PFSK-1 (cell line): ENCODE measurements around the gene POLE.
A peak's percentile ranks its signal among the peaks of the same experiment; 100 is the strongest.

Experiments
- FOXP2 ChIP-seq: optimal IDR thresholded peaks from 2 replicates; pipeline ENCODE3; 2011; ENCODE audit warnings: borderline replicate concordance, control low read depth, inconsistent platforms; ENCODE audit not compliant: insufficient read depth; ENCODE audit errors: extremely low read length, extremely low read depth
- POLR2AphosphoS5 ChIP-seq: IDR thresholded peaks from 2 replicates; pipeline ENCODE4 v1.6.1; 2012; ENCODE audit warnings: low read depth, mild to moderate bottlenecking, control low read depth, low read length, moderate library complexity
- SIN3A ChIP-seq: IDR thresholded peaks from 2 replicates; pipeline ENCODE4 v1.6.1; 2012; ENCODE audit warnings: mild to moderate bottlenecking, low read length, moderate library complexity, borderline replicate concordance; ENCODE audit not compliant: insufficient read depth
- TAF1 ChIP-seq: IDR thresholded peaks from 2 replicates; pipeline ENCODE4 v1.6.1; 2012; ENCODE audit warnings: low read length, control low read depth, borderline replicate concordance; ENCODE audit not compliant: insufficient read depth
- TF ChIP-seq, protein P1 (sequence below), 2 experiments: IDR thresholded peaks; 2 replicates each; pipeline versions ENCODE4 v1.6.1 to v1.8.0; 2011 to 2012; ENCODE audit warnings: low read depth in 2 of 2, low read length in 2 of 2, control low read depth in 1 of 2, inconsistent platforms in 1 of 2, mild to moderate bottlenecking in 1 of 2, moderate library complexity in 1 of 2; ENCODE audit not compliant: insufficient read depth in 1 of 2

POLE gene

DNA sequence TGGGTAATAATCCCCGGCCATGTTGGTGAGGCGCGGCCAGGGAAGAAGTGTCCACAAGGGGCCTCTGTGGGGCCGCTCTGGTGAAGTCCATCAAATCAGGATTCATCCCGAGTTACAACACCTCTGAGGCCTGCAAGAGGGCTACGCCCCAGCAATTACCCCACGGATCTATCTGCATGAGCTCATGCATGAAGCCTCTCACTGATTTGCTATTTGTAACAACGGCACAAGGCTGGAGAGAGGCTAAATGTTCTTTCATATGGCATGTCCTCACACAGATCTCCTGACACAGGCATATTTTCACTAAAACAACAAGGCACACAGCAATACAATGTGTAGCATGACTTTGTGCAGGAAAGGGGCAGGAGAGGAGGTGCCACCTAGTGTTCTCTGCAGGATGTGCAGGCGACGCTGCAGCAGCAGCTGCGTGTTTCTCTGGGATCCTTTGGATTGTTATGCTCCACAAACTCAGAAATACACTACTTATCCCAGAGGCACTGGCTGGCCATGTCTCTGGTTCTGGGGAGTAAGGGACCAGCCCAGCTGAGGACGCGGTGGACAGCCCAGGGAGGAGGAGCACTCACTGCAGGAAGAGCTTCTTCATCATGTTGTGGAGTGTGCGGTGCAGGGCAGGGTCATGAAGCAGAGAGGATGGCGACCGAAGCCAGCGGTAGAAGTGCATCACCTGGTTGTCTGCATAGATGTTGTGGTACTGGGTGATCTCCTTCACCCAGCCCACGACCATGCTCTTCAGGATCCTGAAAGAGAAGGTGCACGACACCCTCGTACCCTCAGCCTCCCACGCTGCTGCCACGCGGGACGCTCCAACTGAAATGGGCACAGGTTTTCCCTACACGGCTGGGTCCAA, 48.4 kb downstream of the POLE start:
- TF ChIP-seq POLR2AphosphoS5, result peak; percentile 51
- TF ChIP-seq TAF1, result no peak

DNA sequence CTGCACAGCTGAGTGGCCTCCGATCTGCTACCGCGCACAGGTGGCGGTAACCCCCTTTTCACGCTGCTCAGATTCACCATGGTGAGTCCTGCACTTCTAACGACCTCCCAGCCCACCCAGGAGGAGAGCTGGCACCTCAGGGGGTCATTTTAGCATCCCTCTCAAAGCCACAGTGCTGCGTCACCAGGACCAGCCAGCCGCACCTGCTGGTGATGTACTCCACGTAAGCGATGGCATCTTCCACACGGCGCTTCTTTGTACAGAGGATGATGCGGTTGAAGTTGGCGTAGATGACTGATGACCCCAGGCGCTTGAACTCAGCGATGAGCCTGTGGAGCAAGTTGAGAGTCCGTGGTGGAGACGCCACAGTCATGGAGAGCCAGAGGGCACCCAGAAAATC, 49.3 kb downstream of the POLE start:
- TF ChIP-seq TAF1, result no peak
- TF ChIP-seq, protein P1, sequence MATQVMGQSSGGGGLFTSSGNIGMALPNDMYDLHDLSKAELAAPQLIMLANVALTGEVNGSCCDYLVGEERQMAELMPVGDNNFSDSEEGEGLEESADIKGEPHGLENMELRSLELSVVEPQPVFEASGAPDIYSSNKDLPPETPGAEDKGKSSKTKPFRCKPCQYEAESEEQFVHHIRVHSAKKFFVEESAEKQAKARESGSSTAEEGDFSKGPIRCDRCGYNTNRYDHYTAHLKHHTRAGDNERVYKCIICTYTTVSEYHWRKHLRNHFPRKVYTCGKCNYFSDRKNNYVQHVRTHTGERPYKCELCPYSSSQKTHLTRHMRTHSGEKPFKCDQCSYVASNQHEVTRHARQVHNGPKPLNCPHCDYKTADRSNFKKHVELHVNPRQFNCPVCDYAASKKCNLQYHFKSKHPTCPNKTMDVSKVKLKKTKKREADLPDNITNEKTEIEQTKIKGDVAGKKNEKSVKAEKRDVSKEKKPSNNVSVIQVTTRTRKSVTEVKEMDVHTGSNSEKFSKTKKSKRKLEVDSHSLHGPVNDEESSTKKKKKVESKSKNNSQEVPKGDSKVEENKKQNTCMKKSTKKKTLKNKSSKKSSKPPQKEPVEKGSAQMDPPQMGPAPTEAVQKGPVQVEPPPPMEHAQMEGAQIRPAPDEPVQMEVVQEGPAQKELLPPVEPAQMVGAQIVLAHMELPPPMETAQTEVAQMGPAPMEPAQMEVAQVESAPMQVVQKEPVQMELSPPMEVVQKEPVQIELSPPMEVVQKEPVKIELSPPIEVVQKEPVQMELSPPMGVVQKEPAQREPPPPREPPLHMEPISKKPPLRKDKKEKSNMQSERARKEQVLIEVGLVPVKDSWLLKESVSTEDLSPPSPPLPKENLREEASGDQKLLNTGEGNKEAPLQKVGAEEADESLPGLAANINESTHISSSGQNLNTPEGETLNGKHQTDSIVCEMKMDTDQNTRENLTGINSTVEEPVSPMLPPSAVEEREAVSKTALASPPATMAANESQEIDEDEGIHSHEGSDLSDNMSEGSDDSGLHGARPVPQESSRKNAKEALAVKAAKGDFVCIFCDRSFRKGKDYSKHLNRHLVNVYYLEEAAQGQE (IDR thresholded peaks at IDR 0.05; ENCODE audit: insufficient read depth in 1 of 2, low read depth in 2 of 2, low read length in 2 of 2), result no peak
- no peak for TF ChIP-seq SIN3A

DNA sequence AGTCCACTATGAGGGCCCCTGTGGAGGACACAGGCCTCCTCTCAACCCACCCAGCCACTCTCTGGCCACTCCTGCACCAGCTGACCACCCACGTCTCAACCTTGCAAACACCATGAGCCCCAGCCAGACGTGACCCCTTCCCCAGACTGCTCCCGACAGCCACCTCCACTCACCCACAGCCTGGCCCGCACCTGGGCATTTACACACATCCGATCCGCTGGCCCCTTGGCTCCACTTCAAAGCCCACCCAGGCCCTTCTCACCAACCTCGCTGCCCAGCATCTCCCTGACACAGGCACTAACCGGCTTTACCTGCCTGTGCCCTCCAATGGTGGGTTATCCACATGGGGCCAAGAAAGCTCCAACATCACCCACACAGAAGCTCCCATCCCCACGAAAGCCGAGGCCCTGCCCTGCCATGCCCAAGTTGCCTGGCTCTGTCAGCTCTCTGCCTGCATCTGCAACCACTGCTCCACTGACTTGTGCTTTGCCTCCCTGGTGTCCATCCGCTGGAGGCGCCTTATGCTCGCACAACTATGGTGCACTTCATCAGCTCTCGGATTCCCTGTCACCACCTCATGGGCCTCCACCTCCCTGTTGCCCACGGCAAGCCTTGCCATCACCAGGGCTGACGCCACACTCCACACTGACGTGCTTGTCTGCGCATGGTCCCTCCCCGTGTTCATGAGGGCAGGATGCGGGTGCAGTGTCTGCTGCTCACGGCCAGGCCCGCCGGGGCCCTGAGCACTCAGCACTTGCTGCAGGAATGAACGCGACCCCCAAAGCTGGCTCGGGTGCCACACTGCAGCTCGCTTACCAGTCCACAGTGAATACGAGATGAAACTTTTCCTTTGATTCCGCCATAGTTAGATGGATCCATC, 51.8 kb downstream of the POLE start:
- no peak for TF ChIP-seq TAF1
- no peak for TF ChIP-seq SIN3A
- no peak for TF ChIP-seq FOXP2
- TF ChIP-seq, protein P1 (IDR thresholded peaks at IDR 0.05; ENCODE audit: insufficient read depth in 1 of 2, low read depth in 2 of 2, low read length in 2 of 2), result no peak
- no peak for TF ChIP-seq POLR2AphosphoS5

DNA sequence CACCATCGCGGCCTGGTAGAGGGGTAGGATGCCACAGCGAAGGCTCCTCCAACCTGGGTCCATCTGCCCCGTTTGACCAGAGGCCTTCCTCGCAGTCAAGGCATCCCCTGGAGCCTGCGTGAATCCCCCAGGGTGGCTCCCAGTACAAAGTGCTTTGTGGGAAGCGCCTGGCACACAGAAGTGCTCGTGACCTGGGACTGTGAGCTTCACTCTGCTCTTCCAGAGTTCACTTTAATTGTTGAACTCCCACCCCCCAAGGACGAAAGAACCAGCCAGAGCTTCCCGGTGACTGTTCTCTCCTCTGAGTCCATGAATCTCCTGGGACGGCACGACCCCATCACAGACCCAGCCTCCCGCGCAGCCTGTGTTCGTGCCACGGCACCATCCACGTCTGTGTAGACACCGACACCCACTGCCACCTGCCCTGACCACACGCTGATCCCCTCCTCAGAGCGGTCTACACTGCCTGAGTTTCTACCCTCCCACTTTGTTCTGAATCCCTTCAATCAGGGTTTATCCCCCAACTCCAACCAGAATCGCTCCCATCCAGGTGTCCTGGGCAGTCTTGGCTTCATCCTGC, 52.6 kb downstream of the POLE start:
- no peak for TF ChIP-seq SIN3A
- no peak; the same call in 1 of the 2 replicates for TF ChIP-seq POLR2AphosphoS5
- no peak for TF ChIP-seq TAF1
- TF ChIP-seq FOXP2, result no peak
- TF ChIP-seq, protein P1 (IDR thresholded peaks at IDR 0.05; ENCODE audit: insufficient read depth in 1 of 2, low read depth in 2 of 2, low read length in 2 of 2), result no peak

DNA sequence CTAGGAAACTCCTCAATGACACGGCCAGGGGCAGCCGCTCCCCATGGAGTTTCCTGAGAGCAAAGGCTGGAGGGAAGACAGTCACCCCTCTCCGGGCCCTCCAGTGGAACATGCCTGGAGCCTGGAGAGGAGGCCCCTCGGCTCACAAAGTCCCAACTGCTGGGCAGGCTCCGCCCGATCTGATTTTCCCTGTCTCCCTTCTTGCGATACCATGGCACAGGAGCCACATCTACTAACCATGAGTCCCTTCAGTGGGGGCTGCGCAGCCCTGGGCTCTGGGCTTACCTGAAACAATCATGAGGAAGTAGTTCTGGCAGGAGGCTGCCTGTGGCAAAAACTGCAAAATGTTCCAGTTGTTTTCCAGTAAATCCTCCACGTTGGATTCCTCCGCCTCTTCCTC, 53.2 kb downstream of the POLE start:
- TF ChIP-seq POLR2AphosphoS5, result no peak
- TF ChIP-seq SIN3A, result no peak
- TF ChIP-seq FOXP2, result no peak
- TF ChIP-seq TAF1, result no peak

DNA sequence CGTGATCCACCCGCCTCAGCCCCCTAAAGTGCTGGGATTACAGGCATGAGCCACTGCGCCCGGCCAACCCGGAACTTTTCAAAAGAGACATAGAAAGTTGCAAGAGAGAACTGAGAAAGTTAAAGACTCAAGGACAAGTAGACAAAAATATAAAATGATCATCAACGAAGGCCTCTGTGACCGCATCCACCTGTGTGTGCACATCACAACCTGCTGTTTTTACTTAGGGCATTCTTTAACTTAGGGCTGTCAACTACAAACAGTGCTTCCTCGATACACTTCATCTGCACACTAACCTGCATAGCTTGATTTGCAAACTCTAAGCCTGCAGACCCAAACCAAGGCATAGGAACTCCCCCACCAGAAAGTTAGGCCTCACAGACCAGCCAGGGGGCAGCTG, 53.7 kb downstream of the POLE start:
- TF ChIP-seq TAF1, result no peak
- TF ChIP-seq, protein P1 (IDR thresholded peaks at IDR 0.05; ENCODE audit: insufficient read depth in 1 of 2, low read depth in 2 of 2, low read length in 2 of 2), result no peak
- TF ChIP-seq FOXP2, result no peak
- no peak for TF ChIP-seq SIN3A
- no peak for TF ChIP-seq POLR2AphosphoS5
